ENCODE measurements around the gene ARRB1. TPM values are rescaled to one million over a fixed set of nuclear protein-coding genes. Genes with fewer than 3 reads are reported as not detected.

ARRB1 gene
- total and polyA plus RNA-seq, 9 of the 15 experiments (the other 6 are each of a cell fraction or from before 2014, with no cell fraction given), result 6.6 to 45.4 (median 28.5) TPM

DNA sequence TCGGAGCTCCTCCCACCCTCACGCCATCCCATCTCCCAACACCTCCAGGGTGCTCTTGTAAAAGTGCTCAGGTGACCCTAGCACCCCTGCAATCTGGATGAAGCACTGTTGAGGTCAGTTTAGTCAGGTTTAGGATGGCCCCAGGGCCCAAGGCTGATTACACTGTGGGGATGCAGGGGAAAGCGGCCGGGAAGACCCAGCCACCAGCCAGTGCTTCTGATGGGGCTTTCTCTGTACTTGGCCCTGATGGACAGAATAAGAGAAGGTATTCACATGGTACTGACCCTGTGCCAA lies 82.1 kb downstream of the ARRB1 start:
- Histone ChIP-seq H3K9ac (ENCODE audit: insufficient read depth in 1 of 2, low read depth in 2 of 2, low read length in 2 of 2) (no peak overlapping the region), H3K9me1 (ENCODE audit: control insufficient read depth, insufficient read depth, low read length) (peaks cover 6% of the 10 kb centered on the region), H3K4me1 (replicated peaks in 1 of 2; ENCODE audit: control insufficient read depth in 2 of 2, insufficient read depth in 2 of 2, low read length in 2 of 2) (peaks cover 0 to 11% of the 10 kb centered on the region in 2 experiments; a peak in 2 of 5 replicates), H4K20me1 (replicated peaks; ENCODE audit: control insufficient read depth, insufficient read depth, low read length) (no peaks in the 10 kb centered on the region), H3K4me3 (no peak overlapping the region), H3K27ac (ENCODE audit: extremely low read depth, low read depth, low read length) (no peak overlapping the region), H3K36me3 (ENCODE audit: control insufficient read depth, insufficient read depth, low read length) (peaks cover 47% of the 10 kb centered on the region; the same call in 2 of the 3 replicates), H3K9me3 (replicated peaks; ENCODE audit: control insufficient read depth, insufficient read depth, low read depth, low read length) (no peaks in the 10 kb centered on the region), H2AFZ (ENCODE audit: low read depth, low read length) (no peak overlapping the region), H3K4me2 (ENCODE audit: insufficient read depth, low read length) (no peak overlapping the region), H3K27me3 (ENCODE audit: control insufficient read depth in 2 of 2, insufficient read depth in 2 of 2, low read length in 2 of 2) (no peaks in the 10 kb centered on the region), H3K79me2 (ENCODE audit: control insufficient read depth, insufficient read depth, low read length) (no peaks in the 10 kb centered on the region)
- POLR2A ChIA-PET, result no interaction called here
- CTCF ChIA-PET (ENCODE audit: low intra/inter-chr PET ratio), result no interaction called here
- 91% methylated on average over 2 of the region's 4 CpGs for WGBS (ENCODE audit: insufficient coverage, low coverage, missing lambda C conversion rate)
- FAIRE-seq (no peak), DNase-seq (ENCODE audit: extremely low read depth in 1 of 4, low spot score in 3 of 4) (no peak), ATAC-seq (no peak)
- BruUV-seq (replicated peaks), result no TSS peak
- intact Hi-C loops (cut with micrococcal nuclease), result no loop called here
- no peak for TF ChIP-seq HIVEP1 (CRISPR knock-in tag; IDR thresholded peaks at IDR 0.05)
- no peak for TF ChIP-seq STAT5B (CRISPR knock-in tag; IDR thresholded peaks at IDR 0.05)
- TF ChIP-seq ZNF785 (CRISPR knock-in tag; IDR thresholded peaks at IDR 0.05), result no peak
- TF ChIP-seq, protein P1, sequence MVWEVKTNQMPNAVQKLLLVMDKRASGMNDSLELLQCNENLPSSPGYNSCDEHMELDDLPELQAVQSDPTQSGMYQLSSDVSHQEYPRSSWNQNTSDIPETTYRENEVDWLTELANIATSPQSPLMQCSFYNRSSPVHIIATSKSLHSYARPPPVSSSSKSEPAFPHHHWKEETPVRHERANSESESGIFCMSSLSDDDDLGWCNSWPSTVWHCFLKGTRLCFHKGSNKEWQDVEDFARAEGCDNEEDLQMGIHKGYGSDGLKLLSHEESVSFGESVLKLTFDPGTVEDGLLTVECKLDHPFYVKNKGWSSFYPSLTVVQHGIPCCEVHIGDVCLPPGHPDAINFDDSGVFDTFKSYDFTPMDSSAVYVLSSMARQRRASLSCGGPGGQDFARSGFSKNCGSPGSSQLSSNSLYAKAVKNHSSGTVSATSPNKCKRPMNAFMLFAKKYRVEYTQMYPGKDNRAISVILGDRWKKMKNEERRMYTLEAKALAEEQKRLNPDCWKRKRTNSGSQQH (CRISPR knock-in tag; IDR thresholded peaks at IDR 0.05), result no peak
- TF ChIP-seq TFAP4 (CRISPR knock-in tag; IDR thresholded peaks at IDR 0.05; ENCODE audit: borderline replicate concordance), result no peak
- TF ChIP-seq, protein P2, sequence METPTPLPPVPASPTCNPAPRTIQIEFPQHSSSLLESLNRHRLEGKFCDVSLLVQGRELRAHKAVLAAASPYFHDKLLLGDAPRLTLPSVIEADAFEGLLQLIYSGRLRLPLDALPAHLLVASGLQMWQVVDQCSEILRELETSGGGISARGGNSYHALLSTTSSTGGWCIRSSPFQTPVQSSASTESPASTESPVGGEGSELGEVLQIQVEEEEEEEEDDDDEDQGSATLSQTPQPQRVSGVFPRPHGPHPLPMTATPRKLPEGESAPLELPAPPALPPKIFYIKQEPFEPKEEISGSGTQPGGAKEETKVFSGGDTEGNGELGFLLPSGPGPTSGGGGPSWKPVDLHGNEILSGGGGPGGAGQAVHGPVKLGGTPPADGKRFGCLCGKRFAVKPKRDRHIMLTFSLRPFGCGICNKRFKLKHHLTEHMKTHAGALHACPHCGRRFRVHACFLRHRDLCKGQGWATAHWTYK (CRISPR knock-in tag; IDR thresholded peaks at IDR 0.05), result no peak
- TF ChIP-seq POLR2AphosphoS5 (IDR thresholded peaks at IDR 0.05; ENCODE audit: control insufficient read depth, insufficient read depth, low read depth, low read length), result no peak
- TF ChIP-seq, protein P3, sequence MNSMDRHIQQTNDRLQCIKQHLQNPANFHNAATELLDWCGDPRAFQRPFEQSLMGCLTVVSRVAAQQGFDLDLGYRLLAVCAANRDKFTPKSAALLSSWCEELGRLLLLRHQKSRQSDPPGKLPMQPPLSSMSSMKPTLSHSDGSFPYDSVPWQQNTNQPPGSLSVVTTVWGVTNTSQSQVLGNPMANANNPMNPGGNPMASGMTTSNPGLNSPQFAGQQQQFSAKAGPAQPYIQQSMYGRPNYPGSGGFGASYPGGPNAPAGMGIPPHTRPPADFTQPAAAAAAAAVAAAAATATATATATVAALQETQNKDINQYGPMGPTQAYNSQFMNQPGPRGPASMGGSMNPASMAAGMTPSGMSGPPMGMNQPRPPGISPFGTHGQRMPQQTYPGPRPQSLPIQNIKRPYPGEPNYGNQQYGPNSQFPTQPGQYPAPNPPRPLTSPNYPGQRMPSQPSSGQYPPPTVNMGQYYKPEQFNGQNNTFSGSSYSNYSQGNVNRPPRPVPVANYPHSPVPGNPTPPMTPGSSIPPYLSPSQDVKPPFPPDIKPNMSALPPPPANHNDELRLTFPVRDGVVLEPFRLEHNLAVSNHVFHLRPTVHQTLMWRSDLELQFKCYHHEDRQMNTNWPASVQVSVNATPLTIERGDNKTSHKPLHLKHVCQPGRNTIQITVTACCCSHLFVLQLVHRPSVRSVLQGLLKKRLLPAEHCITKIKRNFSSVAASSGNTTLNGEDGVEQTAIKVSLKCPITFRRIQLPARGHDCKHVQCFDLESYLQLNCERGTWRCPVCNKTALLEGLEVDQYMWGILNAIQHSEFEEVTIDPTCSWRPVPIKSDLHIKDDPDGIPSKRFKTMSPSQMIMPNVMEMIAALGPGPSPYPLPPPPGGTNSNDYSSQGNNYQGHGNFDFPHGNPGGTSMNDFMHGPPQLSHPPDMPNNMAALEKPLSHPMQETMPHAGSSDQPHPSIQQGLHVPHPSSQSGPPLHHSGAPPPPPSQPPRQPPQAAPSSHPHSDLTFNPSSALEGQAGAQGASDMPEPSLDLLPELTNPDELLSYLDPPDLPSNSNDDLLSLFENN (IDR thresholded peaks at IDR 0.05; ENCODE audit: low read depth in 2 of 2, low read length in 2 of 2), result no peak
- TF ChIP-seq ZNF124 (CRISPR knock-in tag; IDR thresholded peaks at IDR 0.05), result no peak
- TF ChIP-seq HMG20A (CRISPR knock-in tag; conservative IDR thresholded peaks at IDR 0.05), result no peak
- TF ChIP-seq MAFK (IDR thresholded peaks at IDR 0.05; ENCODE audit: low read length), result no peak
- TF ChIP-seq NR3C1 (CRISPR knock-in tag; IDR thresholded peaks at IDR 0.05), result no peak
- TF ChIP-seq SP2 (IDR thresholded peaks at IDR 0.05; ENCODE audit: extremely low read depth, low read depth, low read length, poor library complexity, severe bottlenecking), result no peak
- no peak for TF ChIP-seq SMARCB1 (IDR thresholded peaks at IDR 0.05; ENCODE audit: insufficient read length, low read depth)
- TF ChIP-seq ZNF75A (CRISPR knock-in tag; IDR thresholded peaks at IDR 0.05), result no peak
- TF ChIP-seq ZNF696 (CRISPR knock-in tag; conservative IDR thresholded peaks at IDR 0.05), result no peak
- in situ Hi-C loops (cut with MboI), result no loop called here
